ENCODE measurements around the gene FKBP6.
"Not testable (repeated sequence)": the region's sequence is repeated elsewhere in the genome, so short reads cannot be mapped to it uniquely, and the experiment has no call there.

FKBP6 gene, protein sequence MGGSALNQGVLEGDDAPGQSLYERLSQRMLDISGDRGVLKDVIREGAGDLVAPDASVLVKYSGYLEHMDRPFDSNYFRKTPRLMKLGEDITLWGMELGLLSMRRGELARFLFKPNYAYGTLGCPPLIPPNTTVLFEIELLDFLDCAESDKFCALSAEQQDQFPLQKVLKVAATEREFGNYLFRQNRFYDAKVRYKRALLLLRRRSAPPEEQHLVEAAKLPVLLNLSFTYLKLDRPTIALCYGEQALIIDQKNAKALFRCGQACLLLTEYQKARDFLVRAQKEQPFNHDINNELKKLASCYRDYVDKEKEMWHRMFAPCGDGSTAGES

DNA sequence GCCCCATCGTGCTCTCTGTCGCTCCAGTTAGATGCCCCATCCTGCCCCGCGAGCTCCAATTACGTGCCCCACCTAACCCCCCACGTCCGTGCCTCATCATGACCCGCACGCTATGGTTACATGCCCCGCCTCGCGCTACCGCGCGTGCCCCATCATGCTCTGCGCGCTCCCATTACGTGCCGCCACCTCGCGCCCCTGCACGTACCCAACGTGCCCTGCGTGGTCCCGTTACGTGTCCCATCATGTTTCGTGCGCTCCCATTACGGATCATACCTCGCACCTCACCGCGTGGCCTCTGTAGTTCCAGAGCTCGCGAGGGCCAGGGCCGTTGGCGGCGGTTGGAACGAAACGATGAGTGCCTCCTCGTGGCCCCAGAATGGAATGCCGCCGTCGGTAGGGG is at the start of gene FKBP6, which contains the start of gene TRIM50:
Gene FKBP6 (plus strand): TSS at position 240 of the 400 bp plus-strand sequence. CDS start 268 bp downstream, outside the sequence.
Gene TRIM50 (minus strand): TSS at position 161 of the 400 bp plus-strand sequence. CDS start 3,295 bp downstream, outside the sequence.
- not testable (repeated sequence) for DNase-seq

DNA sequence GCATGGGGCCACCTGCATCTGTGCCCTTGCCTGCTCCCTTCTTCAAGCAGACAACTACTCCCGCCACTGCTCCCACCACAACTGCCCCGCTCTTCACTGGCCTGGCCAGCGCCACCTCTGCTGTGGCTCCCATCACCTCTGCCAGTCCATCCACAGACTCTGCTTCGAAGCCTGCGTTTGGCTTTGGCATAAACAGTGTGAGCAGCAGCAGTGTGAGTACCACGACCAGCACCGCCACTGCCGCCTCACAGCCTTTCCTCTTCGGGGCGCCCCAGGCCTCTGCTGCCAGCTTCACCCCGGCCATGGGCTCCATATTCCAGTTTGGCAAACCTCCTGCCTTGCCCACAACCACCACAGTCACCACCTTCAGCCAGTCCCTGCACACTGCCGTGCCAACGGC is 30.7 kb upstream of the FKBP6 start:
- DNase-seq: not testable (repeated sequence)

DNA sequence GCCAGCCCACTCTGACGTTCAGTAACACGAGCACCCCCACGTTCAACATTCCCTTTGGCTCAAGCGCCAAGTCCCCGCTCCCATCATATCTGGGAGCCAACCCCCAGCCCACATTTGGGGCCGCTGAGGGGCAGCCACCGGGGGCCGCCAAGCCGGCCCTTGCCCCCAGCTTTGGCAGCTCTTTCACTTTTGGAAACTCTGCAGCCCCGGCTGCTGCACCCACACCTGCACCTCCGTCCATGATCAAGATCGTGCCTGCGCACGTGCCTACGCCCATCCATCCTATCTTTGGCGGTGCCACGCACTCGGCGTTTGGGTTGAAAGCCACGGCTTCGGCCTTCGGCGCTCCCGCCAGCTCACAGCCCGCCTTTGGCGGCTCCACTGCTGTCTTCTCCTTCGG is 30.3 kb upstream of the FKBP6 start:
- DNase-seq: not testable (repeated sequence)

DNA sequence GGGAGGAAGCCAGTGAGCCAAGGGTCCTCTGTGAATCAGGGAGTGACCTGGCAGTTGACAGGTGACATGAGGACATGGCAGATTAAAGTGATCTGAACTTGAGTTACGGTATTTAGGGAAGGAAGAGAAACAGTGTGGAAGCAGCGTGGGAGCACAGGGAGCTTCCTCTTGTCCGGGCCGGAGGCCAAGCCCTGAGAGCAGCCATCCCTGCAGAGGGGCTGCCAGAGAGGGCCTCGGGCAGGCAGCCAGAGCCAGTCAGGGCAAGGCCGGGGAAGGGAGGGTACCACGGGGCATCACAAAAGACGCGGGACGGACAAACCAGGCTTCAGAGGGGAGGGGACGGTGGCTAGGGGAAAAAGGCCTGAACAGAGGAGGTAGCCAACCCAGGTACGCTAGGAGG is 28.1 kb upstream of the FKBP6 start:
- not testable (repeated sequence) for DNase-seq

DNA sequence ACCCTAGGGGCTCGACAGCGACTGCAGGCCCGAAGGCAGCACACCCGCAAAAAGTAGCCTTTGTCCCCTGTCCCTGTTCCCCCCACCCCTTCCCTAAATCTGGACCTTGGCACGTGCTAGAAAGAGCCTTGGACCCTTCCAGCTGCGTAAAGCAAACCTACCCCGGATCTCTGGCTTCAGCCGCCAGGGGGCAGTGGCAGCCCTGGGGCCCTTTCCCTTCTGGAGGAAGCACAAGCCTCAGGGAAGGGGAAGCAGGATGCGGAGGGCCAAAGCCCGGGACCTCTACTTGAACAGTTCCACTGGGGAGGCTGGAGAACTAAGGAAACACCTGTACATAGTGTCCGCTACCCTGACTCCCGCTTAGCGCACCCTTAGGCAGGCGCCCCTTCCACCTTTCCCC is 26.9 kb upstream of the FKBP6 start:
- not testable (repeated sequence) for DNase-seq

DNA sequence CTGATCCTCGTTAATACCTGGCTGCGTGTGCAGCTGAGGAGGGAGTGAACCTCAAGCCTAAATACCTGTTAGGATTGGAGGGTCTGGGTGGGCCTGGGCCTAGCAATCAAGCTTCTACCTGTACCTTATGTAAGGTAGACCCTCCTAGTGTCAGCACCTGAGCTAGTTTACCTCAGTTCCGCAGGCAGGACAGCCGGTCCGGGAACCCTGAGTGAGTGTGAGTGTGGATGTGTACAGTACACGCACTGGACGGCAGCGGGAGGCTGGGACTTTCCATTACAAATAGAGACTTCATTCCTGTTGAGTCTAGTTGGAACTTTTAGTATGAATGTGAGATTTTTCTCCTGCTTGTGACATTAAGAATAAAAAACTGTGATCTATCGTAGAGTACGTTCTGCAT is 25.1 kb upstream of the FKBP6 start:
- DNase-seq: not testable (repeated sequence)

DNA sequence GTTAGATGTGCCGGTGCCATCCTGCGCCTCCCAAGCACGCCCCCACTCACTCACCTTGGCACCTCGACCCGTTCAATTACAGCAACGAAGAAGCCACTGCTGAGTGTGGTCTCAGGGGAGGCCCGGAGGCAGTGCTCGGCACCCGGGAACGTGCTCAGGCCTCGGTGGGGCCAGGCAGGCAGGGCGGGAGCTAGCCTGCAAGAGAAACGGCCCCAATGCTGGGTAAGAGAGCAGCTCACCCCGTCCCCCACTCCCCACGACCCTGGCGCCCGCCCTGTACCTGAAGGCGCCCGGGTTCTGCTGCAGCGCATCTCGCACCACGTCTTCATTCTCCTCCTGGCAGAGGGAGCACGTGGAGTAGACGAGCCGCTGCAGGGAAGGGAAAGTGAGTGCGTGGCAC is 24.4 kb upstream of the FKBP6 start:
- DNase-seq: no peak

DNA sequence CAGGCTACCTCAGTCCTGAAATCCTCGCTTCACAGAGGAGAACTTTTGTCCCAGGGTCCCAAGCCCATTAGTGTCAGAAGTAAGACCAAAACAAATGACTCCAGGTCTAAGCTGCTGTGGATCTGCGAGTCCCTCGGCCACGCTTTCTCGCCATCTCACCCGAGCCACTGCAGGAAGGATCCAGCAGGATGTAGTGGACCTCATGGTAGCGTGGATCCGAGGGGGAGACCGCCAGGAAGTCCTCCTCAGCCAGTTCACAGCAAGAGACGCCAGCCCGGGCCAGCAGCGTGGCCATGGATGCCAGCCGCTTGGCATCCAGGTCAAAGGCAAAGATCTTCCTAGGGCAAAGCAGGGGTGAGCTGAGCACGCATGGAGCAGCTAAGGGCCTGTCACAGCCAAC is 23.9 kb upstream of the FKBP6 start:
- no peak for DNase-seq

DNA sequence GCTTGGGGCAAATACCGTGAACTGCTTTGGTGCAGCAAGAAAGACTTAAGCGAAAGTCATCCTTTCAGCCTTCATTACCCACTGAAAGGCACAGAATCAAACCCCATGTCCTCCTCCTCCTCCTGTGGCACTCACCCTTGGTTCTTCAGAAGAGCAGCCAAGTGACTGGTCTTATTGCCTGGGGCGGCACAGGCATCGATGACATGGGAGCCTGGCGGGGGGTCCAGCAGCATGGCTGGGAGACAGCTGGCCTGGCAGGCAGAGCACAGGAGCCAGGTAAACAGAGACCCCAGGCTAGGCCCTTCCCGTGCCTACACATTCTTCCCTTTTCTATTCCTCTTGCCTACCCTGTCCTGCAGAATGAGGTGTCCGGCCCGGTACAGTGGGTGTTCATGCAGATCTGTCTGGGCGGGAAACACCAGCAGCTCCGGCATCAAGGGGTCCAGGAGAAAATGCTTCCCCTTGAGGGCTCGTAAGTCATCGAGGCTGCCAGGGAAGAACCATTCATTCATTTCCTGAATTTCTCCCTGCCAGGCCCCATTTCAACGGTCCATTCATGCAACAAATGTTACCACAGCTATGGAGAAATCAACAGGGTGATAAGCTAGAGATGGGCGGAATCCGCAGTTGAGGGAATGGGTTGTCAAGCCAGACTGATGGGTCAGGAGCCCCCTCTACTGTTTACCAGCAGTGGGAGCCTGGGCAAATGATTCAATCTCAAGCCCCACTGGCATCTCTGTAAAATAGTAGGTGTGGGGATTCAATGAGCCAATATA is 23.2 kb upstream of the FKBP6 start:
- DNase-seq: not testable (repeated sequence)

DNA sequence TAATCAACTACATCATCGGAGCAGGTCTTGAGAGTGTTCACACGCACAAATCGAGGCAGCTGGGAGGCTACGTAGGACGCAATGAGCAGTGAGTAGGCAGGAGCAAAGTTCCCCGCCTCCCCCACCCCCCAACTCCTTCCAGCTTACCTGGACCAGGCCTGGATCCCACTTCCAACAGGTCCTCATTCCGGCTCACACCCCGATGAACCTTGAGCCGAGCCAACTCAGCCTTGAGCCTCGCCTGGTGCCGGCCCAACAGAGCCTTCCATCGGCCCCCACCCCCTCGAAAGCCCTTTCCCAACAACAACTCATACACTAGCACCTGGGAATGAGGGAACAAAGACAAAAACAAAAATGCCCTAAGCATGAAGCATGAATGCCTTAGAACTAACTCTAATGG is 20.5 kb upstream of the FKBP6 start:
- no peak for DNase-seq

DNA sequence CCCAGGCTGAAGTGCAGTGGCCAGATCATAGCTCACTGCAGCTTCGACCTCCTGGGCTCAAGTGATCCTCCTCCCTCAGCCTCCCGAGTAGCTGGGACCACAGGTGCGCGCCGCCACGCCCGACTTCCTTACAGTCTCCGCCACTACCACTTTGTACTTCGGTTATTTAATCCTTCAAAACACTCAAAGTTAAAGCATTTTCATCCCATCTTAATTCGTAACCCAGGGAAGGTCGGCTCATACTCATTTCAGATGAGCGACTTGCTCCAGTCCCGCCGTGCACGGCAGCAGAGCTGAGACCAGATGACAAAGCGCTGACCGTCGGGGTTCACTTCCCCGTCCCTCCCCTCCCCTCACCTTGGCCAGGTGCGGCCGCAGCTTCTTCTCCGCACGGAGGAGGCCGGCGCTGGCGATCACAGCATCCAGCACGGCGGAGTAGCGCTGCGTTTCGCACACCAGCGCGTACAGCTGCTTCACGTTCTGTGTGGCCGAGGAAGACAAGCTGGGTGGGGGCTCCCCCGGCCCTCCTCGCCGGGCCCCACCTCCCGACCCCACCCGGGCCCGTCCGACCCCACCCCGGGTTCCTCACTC is 19.8 kb upstream of the FKBP6 start:
- DNase-seq: no peak

DNA sequence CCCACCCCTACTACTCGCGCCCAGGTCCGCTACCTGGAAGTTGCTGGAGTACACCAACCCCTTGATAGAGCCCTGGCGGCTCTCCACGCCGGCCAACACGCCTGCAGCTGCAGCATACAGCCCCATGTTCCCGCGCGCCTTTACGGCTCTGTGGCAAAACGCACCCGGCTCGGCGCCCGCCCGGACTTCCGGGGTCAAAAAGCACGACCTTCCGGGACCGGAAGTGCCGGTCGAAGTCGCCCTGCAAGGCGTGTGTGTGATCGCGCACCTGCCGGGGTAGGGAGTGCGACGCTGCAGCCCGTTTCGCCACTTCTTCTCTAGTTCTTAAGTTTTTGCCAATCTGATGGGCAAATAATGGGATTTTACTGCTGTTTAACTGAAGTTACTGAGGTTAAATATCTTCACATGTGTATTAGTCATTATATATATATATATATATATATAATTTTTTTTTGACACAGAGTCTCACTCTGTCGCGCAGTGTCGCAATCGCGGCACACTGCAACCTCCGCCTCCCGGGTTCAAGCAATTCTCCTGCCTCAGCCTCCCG is 19.2 kb upstream of the FKBP6 start, which contains the start of gene NSUN5:
Gene NSUN5 (minus strand): TSS at position 162 of the 550 bp plus-strand sequence. CDS start 36 bp downstream, at position 126.
- DNase-seq: no peak

DNA sequence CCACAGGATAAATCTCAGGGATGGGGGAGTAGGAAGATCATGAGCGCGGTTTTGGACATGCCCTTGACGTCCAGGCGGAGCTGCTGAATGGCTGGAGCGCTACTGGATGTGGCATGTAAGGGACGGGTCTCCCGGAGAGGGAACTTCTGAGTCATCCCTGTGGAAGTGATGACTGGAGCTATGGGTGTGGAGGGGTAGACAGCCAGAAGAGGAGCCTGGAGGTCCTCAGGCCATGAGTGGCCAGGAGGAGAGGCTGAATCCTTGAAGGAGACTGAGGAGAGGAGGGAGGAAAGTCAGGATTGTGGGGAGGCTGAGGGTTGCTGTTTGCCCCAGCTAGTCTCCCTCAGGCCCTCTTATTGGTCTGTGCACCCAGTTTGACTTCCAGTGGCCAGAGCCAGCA is 16.5 kb upstream of the FKBP6 start:
- not testable (repeated sequence) for DNase-seq

DNA sequence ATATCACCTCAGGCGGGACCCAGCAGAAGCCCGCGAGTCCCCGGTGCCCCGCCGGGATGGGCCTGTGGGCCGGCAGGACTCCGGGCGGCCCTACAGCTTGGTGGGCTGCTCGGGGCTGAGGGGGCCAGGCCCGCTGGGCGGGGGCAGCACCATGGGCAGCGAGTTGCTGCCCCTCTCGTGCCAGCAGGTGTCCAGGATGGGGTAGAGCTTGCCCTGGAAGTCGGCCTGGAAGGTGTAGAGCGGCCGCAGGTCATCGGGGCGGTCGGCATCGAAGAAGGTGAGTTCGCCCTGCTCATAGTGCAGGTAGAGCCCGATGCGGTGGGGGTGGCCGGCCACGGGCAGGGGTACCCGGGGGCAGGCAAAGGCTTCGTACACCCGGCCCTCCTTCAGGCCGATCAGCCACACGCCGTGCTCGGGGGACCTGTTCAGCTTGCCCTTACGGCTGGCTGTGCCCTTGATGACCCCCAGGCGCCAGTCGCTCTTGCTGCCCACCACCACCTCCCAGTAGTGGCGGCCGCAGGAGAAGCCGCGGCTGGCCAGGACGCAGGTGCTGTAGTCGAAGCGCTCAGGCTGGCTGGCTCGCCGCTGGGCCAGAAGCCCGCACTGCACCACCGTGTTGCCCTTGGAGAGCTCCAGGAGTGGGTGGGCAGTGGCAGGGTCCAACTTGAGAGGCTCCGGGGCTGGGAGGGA is 15.0 kb upstream of the FKBP6 start:
- no peak for DNase-seq

DNA sequence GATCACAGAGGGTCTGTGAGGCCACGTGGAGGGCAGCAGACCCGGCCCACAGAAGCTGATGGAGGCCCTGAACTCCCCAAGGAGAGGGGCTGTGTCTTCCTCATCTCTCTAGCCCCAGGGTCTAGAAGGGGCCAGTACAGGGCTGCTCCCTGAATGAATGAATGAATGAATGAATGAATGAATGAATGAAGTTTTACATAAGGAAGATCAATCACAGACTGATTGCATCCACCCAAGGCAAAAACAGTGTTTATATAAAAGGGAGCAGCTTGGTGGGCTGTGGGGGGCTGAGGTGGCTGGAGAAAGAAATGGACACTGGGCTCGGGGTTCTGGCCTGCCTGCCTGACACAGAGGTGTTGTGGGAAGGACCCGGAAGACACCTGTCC is 14.4 kb upstream of the FKBP6 start:
- no peak for DNase-seq

DNA sequence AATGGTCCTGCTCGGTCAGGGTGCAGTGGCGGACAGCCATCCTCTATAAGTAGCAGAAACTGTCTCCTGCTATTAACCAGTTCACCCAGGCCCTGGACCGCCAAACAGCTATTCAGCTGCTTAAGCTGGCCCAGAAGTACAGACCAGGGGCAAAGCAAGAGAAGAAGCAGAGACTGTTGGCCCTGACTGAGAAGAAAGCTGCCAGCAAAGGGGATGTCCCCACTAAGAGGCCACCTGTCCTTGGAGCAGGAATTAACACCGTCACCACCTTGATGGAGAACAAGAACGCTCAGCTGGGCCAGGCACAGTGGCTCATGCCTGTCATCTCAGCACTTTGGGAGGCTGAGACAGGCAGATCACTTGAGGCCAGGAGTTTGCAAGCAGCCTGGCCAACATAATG is 13.7 kb upstream of the FKBP6 start:
- no peak for DNase-seq

DNA sequence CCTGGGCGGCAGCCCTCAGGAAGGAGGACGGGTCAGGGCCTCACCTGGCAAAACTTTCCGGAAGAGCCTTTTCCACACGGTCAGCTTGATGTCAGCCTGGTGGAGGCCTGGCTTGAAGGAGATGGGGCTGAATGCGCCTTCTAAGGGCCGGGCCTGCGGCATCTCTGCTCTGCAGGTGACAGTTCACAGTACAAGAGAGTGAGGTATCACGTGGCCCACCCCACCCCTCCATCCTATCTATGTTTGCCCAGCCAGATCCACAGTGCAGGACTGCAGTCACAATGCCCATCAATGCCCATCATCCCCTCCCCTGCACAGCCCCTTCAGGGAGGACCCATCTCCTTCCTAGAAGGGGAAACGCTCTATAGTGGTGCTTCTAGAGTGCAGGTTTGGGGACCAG is 11.4 kb upstream of the FKBP6 start:
- no peak for DNase-seq

DNA sequence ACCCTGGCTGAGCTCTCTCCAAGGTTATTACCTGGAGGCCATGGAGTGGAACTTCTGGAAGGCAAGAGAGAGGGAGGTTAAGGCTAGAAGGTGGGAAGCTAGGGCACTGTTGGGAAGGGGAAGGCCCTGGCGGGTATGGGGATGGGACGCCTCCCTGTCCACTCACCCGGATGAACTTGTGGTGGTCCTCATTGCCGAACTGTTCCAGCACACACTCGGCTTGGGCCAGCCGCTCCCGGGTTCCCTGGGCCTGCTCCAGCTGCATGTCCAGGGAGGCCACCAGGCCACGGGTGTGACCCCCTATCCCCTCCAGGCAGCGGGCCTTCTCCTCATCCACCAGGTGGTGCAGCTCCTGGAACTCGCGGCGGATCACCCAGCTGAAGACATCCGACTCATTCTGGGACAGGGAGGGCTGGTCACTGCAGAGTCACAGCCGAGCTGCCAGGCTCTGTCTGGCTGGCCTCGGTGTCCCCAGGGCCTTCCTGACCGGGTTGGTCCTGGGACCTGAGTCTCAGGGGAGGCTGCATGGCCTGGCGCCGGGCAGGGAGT is 9.2 kb upstream of the FKBP6 start:
- not testable (repeated sequence) for DNase-seq

DNA sequence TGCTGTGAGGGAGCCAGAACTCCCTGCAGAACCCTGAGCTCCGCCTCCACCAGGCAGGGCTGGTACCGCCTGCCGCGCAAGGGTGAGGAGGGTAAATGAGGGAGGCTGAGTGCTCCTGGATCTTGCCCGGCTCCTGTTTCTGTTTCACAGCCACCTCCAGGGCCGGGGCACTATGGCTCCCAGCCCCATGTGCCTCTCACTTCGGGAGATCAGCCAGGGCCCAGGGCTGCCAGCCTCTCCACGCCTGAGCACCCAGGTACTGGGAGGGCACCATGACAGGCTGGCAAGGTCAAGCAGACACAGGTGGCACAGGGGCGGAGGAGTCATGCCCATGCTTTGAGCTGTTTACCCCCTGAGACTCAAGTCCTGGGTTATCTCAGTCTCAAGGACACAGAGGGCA is 8.4 kb upstream of the FKBP6 start:
- not testable (repeated sequence) for DNase-seq

DNA sequence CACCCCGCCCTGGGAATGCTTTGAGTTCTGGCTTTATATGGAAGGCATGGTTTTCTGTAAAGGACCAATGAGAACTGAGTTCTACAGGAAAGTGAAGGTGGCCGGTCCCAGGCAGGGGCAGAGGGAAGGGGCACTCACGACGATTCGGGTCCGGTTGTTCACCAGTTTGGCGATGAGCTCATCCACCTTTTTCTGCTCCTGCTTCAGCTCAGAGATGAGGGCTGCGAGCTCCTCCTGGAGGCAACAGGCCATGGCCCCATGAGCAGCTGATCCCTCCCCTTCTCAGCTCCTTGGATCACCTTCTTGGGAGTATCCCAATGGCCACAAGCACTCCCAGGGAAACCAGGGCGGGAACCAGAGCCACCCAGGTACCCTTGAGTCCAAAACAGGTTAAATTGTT is 8.0 kb upstream of the FKBP6 start:
- DNase-seq: not testable (repeated sequence)

DNA sequence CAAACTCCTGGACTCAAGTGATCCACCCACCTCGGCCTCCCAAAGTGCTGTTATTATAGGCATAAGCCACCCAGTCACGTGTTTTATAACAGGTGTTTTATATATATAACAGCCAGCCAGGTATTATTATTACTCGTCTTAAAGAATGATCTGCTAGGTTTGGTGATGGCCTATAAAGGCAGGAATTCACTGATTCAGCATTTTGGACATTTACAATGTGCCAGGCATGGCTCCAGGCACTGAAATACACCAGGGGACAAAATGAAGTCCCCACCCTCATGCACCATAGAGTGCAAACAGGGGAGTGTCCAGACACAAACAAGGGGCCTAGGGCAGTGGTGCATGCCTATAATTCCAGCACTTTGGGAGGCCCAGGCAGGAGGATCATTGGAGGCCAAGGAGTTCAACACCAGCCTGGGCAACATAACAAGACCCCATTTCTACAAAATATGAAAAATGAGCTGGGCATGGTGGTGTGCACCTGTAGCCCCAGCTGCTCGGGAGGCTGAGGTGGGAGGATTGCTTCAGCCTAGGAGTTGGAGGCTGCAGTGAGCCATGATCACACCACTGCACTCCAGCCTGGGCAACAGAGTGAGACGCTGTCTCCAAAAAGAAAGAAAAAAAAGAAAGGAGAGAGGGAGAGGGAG is 4.4 kb upstream of the FKBP6 start:
- not testable (repeated sequence) for DNase-seq

Data from NCI-H187 treated with DMSO at 0.1 percent for 48 hours (cell line).